Stimulated activated CD4-positive, alpha-beta T cell treated with anti-CD3 and anti-CD28 coated beads, Interleukin-1b, Interleukin-23, amount 100 ng/mL, for 48 hours (primary cell): ENCODE results near the gene MTA1.

Experiments
- DNase-seq: peaks from one replicate; pipeline ENCODE4 v3.0.0-alpha.2; 2020

The MTA1 gene

DNA sequence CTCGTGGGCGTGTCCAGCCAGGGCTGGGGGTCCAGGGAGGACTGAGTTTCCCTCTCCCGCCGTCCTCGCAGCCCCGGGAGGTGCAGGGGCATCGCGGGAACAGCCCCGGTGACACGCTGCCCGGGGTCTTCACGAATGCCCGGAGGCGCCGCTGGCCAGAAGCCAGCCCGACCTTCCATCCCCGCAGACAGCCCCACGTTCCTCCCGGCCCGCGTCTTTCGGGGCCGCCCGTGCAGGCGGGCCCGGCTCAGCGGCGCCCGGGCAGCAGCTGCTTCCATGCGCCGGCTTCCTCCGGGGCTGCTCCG lies 70.6 kb downstream of the MTA1 start:
- no peak for DNase-seq

DNA sequence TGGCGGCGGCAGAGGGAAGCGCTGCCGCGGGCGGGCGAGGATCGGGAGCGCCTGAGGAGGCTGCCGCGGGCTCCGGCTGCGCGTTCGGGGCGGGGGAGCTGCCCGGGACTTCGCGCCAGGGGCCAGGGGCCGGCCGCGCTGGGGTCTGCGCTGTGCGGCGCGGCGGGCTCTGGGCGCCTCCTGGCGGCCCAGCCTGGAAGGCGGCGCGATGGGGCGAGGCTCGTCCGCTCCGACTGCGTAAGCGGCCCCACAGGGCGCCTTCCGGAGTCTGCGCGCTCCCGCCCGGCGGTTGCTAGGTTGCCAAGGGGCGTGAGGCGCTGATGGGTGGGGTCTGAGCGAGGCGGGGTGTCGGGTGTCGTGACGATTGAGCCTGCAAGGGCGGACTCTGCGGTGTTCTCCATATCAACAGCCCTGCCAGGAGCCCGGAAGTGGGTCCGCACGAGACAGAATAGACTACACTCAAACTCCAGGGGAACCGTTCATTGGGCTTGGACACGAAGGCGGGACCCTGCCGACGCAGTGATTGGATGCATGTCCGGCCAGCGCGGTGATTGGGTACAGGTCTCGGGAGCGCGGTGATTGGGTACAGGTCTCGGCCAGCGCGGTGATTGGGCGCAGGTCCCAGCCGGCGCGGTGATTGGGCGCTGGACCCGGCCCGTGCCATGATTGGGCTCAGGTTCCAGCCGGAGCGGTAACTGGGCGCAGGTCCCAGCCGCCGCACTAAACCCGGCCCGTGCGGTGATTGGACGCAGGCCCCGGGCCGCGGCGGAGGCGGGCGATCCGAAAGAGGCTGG lies 71.1 kb downstream of the MTA1 start, which contains the start of gene TEDC1:
Gene TEDC1 (plus strand): TSS at position 675 of the 794 bp plus-strand sequence. CDS start 130 bp downstream, outside the sequence.
- DNase-seq = peak; percentile 100

DNA sequence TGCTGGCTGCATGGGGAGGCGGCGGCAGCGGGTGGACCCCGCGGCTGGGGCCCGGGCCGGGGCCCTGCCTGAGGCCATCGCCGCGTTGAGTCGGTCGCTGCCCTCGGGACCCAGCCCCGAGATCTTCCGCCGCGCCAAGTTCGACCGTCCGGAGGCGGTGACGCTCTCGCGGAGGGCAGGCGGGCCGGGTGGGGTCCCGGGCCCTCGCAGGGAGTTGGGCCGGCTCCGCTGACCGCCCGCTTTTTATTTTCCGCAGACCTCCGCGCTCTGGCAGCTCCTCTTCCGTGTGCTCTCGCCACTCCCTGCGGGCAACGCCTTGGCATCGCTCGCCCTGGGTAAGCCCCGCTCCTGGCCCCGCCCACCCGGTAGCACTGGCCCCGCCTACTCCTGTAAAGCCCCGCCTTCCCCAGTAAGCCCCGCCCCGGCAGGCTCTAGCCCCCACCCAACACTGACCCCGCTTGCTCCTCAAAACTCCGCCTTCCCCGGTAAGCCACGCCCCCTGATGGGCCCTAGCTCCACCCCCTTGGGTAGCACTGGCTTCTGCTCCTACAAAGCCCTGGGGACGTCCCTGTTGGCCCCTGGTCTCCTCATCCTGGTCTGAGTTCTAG lies 71.8 kb downstream of the MTA1 start:
- peak; percentile 95 for DNase-seq

DNA sequence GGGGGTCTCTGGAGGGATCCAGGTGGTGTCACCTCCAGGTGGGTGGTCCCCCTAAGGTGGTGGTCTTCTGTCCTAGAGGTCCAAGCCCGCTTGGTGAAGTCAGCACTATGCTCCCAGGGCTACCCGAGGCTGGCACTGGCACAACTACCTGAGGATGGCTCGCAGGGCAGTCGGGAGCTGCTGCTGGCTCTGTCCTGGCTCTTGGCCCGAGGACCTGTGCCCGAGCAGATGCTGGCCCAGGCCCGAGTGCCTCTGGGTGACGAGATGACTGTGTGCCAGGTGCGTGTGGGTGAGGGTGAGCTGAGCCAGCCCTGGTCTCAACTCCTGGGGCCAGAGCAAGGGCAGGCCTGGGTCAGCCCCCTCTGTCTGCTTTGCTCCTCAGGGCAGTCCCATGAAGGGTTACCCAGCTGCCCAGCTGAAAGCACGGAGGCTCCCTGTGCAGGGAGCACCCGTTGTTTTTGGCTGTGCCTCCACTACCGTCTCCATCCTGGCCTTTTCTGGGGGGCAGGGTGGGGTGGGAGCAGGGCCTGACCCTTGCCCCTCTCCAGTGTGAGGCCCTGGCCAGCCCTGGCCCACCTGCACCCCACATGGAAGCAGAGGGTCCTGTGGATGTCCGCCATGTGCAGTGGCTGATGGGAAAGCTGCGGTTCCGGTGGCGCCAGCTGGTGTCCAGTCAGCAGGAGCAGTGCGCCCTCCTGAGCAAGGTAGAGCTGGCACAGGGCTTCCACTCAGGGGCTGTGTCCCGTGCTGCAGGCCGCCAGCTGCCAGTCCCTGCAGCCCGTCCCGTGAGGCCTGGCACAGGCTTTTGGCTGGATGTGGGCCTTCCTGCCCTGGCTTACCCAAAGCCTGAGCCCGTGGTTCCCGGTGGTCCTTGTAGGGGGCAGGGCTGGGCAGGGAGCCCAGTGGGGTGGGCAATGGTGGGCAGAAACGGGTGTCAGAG lies 72.7 kb downstream of the MTA1 start:
- no peak for DNase-seq

DNA sequence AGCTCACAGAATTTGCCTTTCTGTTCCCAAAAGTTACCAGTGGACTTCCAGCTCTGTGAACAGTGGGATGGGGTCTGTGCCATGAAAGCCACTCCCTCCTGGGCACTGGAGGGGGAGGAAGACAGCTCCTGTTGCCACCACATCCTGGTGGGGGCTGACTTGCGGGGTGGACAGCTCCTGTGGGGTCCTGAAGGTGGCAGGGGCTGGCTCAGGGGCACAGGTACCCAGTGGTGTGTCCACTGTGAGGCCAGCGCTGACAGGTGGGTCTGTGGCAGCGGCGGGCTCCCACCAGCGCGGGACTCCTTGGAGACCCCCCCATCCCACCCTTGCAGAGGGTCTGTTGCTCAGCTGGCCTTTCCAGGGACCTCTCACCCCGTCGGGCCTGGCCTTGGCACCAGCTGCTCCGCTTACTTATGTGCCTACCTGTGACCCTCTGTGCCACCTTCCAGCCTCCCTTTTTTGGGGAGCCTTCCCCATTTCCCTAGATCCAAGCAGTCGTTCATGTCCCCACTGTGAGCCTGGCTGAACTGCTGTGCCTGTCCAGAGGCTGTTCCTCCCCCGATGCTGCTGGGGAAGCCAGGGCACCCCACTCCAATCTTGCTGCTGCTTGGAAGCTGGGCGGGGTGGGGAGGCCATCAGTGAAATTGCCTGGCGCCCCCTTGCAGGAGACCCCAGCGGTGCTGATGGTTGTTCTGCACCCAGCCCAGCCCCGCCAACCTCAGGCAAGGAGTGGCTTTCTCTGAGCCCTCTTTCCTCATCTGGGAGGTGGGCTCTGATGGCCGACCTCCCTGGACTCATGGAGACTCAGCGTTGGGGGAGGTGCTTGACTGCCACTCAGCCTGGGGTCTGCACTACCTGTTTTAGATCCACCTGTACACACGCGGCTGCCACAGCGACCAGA lies 73.6 kb downstream of the MTA1 start:
- DNase-seq = no peak

GRCh38 chr14:105493921-105494605 lies 74.4 kb downstream of the MTA1 start:
- DNase-seq = no peak

GRCh38 chr14:105494606-105494929 lies 74.9 kb downstream of the MTA1 start:
- DNase-seq = no peak

DNA sequence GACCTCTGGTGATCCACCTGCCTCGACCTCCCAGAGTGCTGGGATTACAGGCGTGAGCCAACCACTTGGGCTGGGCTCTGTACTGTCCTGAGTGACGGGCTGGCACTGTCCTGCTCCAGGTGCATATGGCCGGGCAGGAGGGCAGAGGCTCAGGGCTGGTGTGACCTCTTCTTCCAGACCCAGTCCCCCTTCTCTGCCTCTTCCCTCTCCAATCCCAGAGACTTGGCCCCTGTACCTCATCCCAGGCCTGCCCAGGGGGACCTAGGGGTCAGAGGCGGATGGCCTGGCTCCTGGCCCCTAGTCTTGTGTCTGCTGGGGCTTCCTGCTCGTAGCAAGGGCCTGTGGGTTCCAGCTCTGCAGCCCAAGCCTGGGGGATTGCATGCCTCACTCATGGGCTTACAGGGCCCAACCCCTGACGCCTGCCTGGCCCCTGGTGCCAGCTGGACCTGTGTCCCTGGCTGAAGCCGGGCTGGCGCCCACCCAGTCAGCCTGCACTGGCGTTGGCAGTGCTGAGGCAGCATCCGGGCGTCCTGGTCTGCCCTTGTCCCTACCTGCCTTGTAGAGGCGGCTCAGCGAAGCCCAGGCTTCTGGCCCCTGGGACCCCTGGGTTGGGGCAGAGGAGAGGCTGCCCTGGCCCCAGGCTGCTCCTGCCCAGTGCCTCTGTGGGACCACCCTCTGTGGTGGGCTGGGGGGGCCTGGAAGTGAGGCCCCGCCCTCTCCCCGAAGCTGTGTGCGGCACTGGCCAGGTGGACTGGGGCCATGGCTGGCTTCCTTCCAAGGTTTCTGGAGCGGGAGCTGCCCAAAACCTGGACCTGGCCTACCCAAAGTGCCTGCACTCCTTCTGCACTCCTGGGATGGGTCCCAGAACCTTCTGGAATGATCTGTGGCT lies 75.7 kb downstream of the MTA1 start:
- DNase-seq = no peak

- no peak for DNase-seq
These were observed 76.6 kb downstream of the MTA1 start for GRCh38 chr14:105495990-105496830.

DNA sequence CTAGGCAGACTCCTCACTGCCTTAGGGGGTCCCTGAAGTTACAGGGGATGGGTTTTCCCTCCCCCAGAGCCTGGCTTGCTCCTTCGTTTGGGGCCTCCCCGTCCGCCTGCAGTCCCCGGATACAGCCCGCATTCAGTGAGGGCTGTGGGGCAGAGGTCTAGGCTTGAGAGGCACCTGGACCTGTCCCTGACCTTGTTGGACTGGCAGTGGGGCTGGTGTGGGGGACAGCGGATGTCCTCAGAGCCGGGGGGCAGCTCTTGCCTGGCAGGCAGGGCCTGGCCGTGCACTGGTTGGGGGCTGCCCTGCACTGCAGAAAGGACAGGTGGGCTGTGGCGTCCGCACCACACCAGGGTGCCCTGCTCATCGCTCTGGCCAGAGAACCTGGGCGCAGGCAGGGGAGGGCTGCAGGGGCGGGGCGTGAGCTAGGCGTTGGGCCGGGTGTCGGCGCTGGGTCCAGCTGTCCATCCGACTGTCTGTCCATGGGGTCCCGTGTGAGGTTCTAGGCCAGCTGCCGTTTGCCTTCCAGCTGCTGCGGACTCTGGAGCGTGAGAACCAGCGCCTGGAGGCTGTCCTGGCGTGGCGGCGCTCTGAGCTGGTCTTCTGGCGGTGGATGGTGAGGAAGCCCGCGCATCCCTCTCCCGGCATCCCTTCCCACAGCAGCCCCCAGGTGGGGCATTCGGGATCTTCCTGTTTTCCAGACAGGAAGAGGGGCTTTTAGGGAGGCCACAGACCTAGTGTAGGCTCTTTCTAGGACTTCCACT lies 77.4 kb downstream of the MTA1 start:
- no peak for DNase-seq

- DNase-seq = no peak
These were observed 78.2 kb downstream of the MTA1 start for GRCh38 chr14:105497671-105498429.

- DNase-seq = no peak
These were observed 79.0 kb downstream of the MTA1 start for GRCh38 chr14:105498430-105499255.

DNA sequence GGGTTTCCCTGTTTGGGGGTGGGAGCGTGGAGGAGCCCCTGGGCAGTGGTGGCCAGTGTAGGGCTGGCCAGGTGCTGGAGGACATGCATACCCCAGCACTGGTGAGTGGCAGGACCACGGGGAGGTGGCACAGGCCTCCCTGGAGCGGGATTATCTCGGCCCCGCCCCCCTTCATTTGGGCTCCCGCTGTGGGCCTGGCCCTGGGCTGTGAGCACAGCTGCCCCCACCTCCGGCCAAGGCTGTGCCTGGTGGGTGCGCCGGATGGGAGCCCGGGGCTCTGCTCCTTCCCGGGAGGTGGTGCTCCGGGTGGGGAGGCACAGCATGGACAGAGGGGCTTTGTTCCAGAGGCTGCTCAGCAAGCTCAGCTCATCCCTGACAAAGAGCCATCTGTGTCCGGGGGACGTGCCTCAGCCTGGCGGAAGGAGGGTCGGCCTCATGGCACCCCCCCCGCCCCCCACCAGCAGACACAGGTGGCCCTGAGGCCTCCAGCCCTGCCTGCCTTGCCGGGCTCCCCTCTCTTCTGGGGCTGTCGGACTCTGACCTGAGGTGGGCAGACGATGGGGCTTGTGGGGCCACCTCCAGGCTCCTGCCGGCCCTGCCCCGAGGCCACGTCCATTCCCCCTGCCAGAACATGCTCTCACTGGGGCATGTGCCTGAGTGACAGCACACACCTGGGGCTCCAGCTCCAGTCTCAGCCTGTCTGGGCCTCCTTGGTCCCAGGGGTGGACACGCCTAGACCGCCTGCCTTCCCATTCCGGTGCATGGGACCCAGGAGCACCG lies 79.8 kb downstream of the MTA1 start:
- no peak for DNase-seq

GRCh38 chr14:105500036-105500725 lies 80.6 kb downstream of the MTA1 start:
- no peak for DNase-seq

DNA sequence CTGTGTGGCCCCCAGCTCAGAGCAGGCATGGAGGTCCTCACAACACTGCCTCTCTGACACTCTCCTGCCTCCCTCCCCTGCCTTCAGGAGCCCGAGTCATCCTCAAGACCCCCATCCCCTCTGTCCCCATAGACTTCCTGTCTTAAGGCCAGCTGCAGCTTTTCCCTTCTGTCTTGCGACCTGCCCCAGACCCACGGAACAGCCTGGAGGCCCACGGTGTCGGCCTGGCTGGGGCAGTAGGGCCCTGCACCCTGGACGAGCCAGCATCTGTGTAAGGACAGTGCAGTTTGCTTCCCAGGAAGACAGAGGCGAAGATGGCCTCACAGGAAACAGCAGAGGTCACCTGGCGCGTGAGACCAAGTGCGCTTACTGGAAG lies 81.1 kb downstream of the MTA1 start:
- no peak for DNase-seq
